ENCODE data around the gene FOXI3. TPM values are rescaled to one million over a fixed set of nuclear protein-coding genes. Genes with fewer than 3 reads are reported as not detected.
A peak's percentile ranks its signal among the peaks of the same experiment; 100 is the strongest.

The FOXI3 gene
- not detected for total RNA-seq

DNA sequence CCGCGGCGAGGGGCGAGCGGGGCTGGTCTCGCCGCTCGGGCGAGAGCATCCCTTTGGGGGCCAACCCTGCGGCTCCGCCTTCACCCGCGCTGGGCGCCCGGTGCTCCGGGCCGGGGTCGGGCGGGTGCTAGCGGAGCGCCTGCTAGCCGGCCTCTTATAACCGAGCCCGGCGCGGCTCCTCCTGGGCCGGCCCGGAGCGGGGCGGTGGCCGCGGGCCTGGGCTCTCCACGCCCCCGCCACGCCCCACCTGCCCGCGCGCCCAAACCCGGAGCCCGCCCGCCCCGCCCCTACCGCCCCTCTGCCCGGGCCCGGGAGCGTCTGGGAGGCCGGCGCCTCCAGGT lies at the start of gene FOXI3:
FOXI3 (minus strand) TSS at position 129 of the 341 bp plus-strand sequence. CDS start 158 bp downstream, outside the sequence.
- Mint-ChIP-seq H3K27ac (no peak within 1 kb of the TSS), H3K36me3 (ENCODE audit: low read depth) (no peaks in the 10 kb centered on the region), H3K4me1 (peaks cover 11% of the 10 kb centered on the region), H3K4me3 (peak within 1 kb of the TSS; percentile 68), H3K27me3 (peaks cover 67% of the 10 kb centered on the region), H3K9me3 (no peaks in the 10 kb centered on the region)
- ChIA-PET CTCF (no interaction called here), POLR2A (no interaction called here)
- DNase-seq: no peak

DNA sequence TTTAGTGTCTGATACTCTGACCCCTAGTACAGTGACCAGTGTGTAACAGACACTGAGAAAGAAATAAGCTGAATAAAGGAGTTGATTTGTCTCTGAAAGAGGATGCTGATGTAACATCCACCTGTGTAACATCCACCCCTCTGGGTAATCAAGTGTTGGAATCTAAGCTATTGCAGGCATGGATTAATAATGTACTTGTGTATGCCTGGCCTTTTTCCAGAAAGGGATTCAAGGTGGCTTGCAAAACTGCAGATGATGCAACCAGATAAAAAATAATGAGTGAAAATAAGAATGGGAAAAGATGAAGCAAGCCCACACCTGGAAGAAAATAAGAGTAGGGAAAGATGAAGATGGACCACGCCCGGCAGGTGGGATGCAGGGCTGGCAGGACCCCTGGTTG lies 48.2 kb upstream of the FOXI3 start:
- H3K4me1 Mint-ChIP-seq: no peaks in the 10 kb centered on the region

DNA sequence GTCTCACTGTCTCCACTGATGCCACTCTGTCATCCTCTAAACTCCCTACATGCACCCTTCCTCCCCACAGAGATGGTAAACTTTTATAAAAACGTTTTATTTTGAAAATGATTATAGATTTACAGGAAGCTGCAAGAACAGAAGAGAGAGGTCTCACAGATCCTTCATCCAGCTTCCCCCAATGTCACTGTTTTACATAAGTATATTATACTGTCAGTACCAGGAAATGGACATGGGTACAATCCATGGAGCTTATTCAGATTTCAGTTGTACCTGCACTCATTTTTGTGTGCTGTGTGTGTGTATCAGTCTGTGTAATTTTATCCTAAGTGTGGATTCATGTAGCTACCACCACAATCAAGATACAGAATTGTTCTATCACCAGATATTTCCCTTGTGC lies 46.7 kb upstream of the FOXI3 start:
- Mint-ChIP-seq H3K4me3 (no peak overlapping the region), H3K9me3 (no peaks in the 10 kb centered on the region), H3K27ac (no peak overlapping the region), H3K27me3 (peaks cover 7% of the 10 kb centered on the region), H3K36me3 (ENCODE audit: low read depth) (no peaks in the 10 kb centered on the region), H3K4me1 (no peaks in the 10 kb centered on the region)
- no peak for DNase-seq
- POLR2A ChIA-PET: no interaction called here
- CTCF ChIA-PET: no interaction called here

More for the DNA sequence above, 48.2 kb upstream of the FOXI3 start:
- ChIA-PET POLR2A (no interaction called here), CTCF (no interaction called here)
- no peaks in the 10 kb centered on the region for H3K9me3 Mint-ChIP-seq
- H3K4me3 Mint-ChIP-seq: no peak overlapping the region
- no peak for DNase-seq
- no peaks in the 10 kb centered on the region for H3K27me3 Mint-ChIP-seq
- no peaks in the 10 kb centered on the region for H3K36me3 Mint-ChIP-seq (ENCODE audit: low read depth)
- no peak overlapping the region for H3K27ac Mint-ChIP-seq

DNA sequence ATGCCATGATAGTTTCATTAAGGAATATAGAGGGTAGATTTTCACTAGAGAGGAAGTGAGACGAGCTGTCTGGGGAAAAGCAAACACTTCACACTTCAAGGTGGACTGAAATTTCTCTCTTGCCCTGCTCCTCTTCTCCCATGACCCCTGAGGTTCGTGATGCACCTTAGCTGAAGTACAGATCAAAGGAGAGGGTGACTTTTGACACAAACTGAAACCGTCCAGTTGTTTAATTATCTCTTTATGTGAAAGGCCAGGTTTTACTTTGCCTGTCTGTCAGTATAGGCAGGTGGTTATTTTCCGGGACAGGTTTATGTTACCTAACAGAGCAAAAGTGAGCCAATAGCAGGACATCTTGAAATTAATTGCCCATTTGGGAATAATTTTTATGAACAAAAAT lies 41.0 kb upstream of the FOXI3 start:
- Mint-ChIP-seq H3K9me3 (no peaks in the 10 kb centered on the region), H3K36me3 (ENCODE audit: low read depth) (no peaks in the 10 kb centered on the region), H3K4me3 (no peak overlapping the region), H3K27ac (no peak overlapping the region), H3K4me1 (no peaks in the 10 kb centered on the region), H3K27me3 (peaks cover 11% of the 10 kb centered on the region)
- no peak for DNase-seq
- ChIA-PET POLR2A (interaction anchor here (0.7 kb wide), 1 partner anchor 155 kb away, joined by 3 read pairs; no protein-coding TSS in a partner anchor), CTCF (interaction anchor here (0.7 kb wide), 1 partner anchor 54 kb away, joined by 3 read pairs; no protein-coding TSS in a partner anchor)

DNA sequence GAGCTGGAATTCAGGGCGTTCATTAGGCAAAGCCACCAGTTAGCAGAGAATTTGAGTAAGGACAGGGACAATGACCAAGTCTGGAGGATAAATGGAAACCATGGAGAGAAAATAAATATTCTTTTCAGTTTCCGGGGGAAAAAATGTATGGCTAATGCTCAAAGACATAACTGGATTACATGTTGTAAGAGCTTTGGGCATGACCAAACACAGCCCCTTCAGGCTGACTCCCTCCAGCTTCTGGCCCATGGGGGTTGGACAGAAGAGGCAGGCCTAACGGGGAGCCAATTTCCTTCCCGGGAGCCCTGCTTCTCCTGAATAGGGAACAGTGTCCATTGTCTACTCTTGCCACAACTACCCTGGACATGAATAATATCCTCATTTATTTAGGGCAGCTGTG lies 39.5 kb upstream of the FOXI3 start:
- Mint-ChIP-seq H3K36me3 (ENCODE audit: low read depth) (no peaks in the 10 kb centered on the region), H3K4me3 (no peak overlapping the region), H3K9me3 (no peaks in the 10 kb centered on the region), H3K27ac (no peak overlapping the region), H3K4me1 (no peaks in the 10 kb centered on the region), H3K27me3 (peaks cover 11% of the 10 kb centered on the region)
- CTCF ChIA-PET: no interaction called here
- DNase-seq: no peak
- POLR2A ChIA-PET: no interaction called here

DNA sequence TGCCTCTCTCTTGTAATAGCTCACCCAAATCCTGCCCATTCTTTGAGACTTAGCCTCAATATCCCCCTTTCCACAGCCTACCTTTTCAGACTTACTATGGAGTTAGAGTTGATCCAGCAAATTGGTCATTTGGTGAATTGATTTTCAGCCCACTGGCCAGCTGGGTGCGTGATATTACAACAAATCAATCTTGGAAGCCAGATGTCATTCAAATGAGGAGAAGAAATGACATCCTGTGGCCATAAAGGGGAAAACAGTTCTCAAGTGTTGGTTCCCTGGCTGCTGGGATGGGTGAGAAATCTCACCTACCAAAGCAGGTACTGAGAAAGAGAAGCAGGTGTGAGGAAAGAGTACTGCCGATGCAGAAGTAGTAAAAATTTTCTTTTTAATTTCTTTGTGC lies 36.7 kb upstream of the FOXI3 start:
- no peaks in the 10 kb centered on the region for H3K4me1 Mint-ChIP-seq
- ChIA-PET CTCF (no interaction called here), POLR2A (interaction anchor here (0.7 kb wide), 1 partner anchor 27 kb away, joined by 3 read pairs; no protein-coding TSS in a partner anchor)
- DNase-seq: no peak
- peaks cover 4% of the 10 kb centered on the region for H3K27me3 Mint-ChIP-seq
- no peak overlapping the region for H3K4me3 Mint-ChIP-seq
- no peaks in the 10 kb centered on the region for H3K9me3 Mint-ChIP-seq
- no peak overlapping the region for H3K27ac Mint-ChIP-seq
- no peaks in the 10 kb centered on the region for H3K36me3 Mint-ChIP-seq (ENCODE audit: low read depth)

DNA sequence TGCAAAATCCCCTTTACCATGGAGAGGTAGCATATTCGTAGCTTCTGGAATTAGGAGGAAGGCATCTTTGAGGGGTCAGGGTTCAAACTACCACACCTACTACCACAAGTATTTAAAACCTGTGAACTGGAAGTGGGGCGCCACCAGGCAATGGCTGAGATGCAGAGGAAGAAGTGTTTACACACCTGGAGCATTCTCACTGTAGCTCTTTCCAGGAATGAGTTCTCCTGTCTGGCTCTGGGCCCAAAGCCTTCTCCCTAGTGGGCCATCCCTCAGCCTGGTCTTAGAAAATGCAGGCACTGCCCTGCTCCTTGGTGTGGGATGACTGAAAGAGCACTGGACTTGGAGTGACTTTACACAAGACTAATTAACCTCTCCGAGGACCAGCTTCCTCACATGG lies 30.7 kb upstream of the FOXI3 start:
- DNase-seq: no peak
- CTCF ChIA-PET: no interaction called here
- H3K9me3 Mint-ChIP-seq: no peaks in the 10 kb centered on the region
- no peak overlapping the region for H3K4me3 Mint-ChIP-seq
- H3K27me3 Mint-ChIP-seq: peaks cover 2% of the 10 kb centered on the region
- no peaks in the 10 kb centered on the region for H3K4me1 Mint-ChIP-seq
- H3K27ac Mint-ChIP-seq: no peak overlapping the region
- POLR2A ChIA-PET: no interaction called here
- H3K36me3 Mint-ChIP-seq (ENCODE audit: low read depth): no peaks in the 10 kb centered on the region

DNA sequence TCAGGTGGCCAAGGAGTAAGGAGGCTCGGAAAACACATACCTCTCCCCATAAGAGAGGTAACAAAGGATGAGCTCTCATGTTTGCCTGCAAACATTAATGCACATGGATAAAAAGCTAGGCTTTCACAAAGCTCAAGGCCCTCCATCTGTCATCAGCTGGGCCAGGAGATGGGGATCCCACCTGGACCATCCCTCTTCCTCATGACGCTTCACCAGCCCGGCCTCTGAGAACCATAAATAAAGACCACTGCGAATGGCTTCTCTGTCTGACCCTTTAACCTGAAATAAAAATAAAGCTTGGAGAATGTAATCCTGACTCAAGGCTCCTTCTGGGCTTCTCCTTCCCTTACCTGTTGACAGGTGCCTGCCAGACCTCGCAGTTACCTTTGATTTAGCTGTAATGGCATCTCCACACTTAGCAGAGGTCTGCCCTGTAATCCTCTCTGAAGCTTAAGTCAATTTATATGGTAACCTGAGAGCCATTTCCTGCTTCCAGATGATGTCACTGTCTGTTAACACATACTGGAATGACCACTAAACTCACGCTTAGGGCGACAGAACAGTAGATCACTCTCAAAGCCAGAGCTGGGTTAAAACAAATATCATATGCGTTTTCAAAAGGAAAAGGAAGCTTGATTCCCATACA lies 29.3 kb upstream of the FOXI3 start:
- no peak overlapping the region for H3K27ac Mint-ChIP-seq
- no peak for DNase-seq
- CTCF ChIA-PET: no interaction called here
- no peaks in the 10 kb centered on the region for H3K36me3 Mint-ChIP-seq (ENCODE audit: low read depth)
- POLR2A ChIA-PET: interaction anchor here (0.6 kb wide), 1 partner anchor 11 kb away, joined by 4 read pairs; no protein-coding TSS in a partner anchor
- no peaks in the 10 kb centered on the region for H3K9me3 Mint-ChIP-seq
- no peak overlapping the region for H3K4me3 Mint-ChIP-seq
- H3K4me1 Mint-ChIP-seq: no peaks in the 10 kb centered on the region
- peaks cover 2% of the 10 kb centered on the region for H3K27me3 Mint-ChIP-seq

DNA sequence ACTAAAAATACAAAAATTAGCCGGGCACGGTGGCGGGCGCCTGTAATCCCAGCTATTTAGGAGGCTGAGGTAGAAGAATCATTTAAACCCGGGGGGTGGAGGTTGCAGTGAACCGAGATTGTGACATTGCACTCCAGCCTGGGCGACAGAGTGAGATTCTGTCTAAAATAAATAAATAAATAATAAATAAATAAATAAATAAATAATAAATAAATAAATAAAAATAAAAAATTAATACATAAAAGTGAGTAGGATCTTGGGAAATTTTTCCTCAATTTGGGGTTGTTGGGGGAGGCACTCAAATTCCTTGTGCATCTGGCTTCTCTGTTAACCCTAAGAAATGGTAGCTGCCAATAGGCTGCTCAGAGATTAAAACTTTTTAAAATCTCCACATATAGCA lies 20.3 kb upstream of the FOXI3 start:
- POLR2A ChIA-PET: no interaction called here
- Mint-ChIP-seq H3K27ac (no peak overlapping the region), H3K4me1 (no peaks in the 10 kb centered on the region), H3K9me3 (no peaks in the 10 kb centered on the region), H3K36me3 (ENCODE audit: low read depth) (no peaks in the 10 kb centered on the region), H3K27me3 (peaks cover 10% of the 10 kb centered on the region), H3K4me3 (no peak overlapping the region)
- CTCF ChIA-PET: no interaction called here
- no peak for DNase-seq

DNA sequence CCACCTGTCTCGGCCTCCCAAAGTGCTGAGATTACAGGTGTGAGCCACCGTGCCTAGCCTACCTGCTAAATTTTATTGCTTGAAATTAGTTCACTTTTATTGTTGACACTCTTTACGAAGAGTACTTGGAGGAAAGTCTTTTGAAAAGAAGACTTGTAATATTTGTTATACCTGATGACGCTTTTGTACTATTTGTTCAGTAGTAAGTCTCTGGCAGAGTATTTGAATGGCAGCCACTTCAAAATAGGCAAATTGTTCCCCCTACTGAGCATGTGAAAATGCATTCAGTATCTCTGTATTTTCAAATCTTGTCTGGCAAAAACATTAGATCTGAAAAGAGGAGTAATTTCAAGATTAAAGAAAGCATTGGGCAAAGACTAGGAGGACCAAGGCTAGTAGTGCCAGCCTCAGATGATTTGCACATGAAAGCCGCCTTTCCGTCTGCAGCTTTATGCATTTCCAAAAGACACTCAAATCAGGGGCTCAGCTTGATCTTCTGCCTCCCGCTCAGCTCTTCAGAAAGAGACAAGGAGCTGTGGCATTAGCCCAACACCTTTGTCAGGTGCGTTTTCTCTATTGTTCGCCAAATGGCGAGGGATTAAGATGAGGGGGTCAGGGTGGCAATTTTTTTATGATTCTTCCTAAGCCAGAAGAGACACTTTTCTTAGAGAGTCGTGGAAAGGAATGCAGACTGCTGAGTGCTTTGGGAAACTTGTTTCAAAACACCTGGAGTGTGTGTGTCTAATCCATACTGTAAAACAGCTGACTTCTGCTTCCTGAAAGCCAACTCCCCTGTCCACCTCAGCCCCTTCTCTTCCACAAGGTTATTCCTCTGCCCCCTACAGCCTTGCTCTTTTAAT lies 18.8 kb upstream of the FOXI3 start:
- Mint-ChIP-seq H3K27me3 (peaks cover 10% of the 10 kb centered on the region), H3K9me3 (no peaks in the 10 kb centered on the region), H3K4me1 (no peaks in the 10 kb centered on the region), H3K27ac (no peak overlapping the region), H3K36me3 (ENCODE audit: low read depth) (no peaks in the 10 kb centered on the region), H3K4me3 (no peak overlapping the region)
- POLR2A ChIA-PET: interaction anchor here (0.6 kb wide), 1 partner anchor 10 kb away, joined by 4 read pairs; no protein-coding TSS in a partner anchor
- no peak for DNase-seq
- CTCF ChIA-PET: no interaction called here

DNA sequence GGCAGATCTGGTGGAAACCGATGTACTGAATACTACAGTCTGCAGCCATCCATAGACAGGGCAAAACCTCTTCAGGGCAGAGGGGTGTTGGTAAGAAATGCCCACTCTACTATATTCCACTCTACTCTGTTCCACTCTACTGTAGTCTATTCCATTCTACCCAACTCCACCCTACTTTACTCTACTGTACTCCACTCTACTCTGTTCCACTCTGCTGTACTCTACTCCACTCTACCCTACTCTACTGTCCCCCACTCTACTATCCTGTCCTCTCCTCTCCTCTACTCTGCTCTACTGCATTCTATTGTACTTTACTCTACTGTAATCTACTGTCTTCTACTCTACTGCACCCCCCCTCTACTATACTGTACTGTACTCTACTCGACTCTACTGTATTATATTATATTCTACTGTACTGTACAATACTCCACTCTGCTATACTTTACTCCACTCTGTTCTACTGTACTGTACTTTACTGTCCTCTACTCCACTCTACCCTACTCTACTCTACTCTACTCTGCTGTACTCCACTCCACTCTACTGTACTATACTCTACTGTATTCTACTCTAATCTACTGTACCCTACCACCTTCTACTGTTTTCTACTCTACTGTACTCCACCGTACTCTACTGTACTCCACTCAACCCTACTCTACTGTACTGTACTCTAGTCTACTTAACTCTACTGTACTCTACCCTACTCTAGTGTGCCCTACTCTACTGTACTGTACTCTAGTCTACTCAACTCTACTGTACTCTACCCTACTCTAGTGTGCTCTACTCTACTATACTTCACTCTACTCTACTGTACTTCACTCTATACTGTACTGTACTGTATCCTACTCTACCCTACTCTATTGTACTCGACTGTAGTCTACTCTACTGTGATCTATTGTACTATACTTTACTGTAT lies 17.0 kb upstream of the FOXI3 start:
- CTCF ChIA-PET: no interaction called here
- no peaks in the 10 kb centered on the region for H3K9me3 Mint-ChIP-seq
- no peaks in the 10 kb centered on the region for H3K4me1 Mint-ChIP-seq
- H3K27ac Mint-ChIP-seq: no peak overlapping the region
- DNase-seq: no peak
- H3K4me3 Mint-ChIP-seq: no peak overlapping the region
- POLR2A ChIA-PET: no interaction called here
- no peaks in the 10 kb centered on the region for H3K36me3 Mint-ChIP-seq (ENCODE audit: low read depth)
- H3K27me3 Mint-ChIP-seq: peaks cover 4% of the 10 kb centered on the region

DNA sequence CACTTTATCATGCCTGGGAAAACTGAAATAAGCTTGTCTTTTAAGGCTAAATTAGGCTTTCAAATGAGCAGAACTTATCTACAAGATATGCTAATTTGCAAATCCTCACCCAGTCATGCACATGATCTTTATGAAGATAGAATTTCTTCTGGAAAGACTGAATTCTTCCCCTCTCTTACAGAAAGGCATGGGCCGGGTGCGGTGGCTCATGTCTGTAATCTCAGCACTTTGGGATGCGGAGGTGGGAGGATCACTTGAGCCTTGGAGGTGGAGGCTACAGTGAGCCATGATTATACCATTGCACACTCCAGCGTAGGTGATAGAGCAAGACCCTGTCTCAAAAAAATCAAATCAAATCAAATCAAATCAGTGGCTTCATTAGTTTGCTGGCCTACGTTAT lies 11.7 kb upstream of the FOXI3 start:
- Mint-ChIP-seq H3K9me3 (no peaks in the 10 kb centered on the region), H3K36me3 (ENCODE audit: low read depth) (no peaks in the 10 kb centered on the region), H3K4me1 (no peaks in the 10 kb centered on the region), H3K4me3 (no peak overlapping the region), H3K27me3 (peaks cover 4% of the 10 kb centered on the region), H3K27ac (no peak overlapping the region)
- ChIA-PET CTCF (no interaction called here), POLR2A (no interaction called here)
- DNase-seq: no peak

DNA sequence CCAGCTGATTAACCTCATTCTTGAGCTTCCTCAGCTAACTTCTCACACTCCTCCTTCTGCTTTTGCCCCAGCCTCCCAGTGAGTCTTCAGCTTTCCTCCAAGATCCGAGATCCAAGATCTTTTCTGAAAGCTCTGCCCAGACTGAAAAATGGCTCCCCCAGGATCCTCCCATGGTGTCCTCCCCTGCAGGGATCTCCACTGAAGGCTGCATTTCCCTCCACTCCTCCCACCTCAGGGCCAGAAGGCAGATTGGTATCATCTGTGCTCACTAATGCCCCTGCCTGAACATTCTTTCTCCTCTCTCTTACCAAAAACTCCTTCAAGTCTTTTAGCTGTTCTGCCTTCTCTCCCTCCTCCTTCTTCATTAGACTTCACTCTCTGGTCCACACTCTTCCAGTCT lies 6.1 kb upstream of the FOXI3 start:
- Mint-ChIP-seq H3K36me3 (ENCODE audit: low read depth) (no peaks in the 10 kb centered on the region), H3K4me1 (peaks cover 2% of the 10 kb centered on the region), H3K9me3 (no peaks in the 10 kb centered on the region), H3K27me3 (peaks cover 21% of the 10 kb centered on the region), H3K27ac (no peak overlapping the region), H3K4me3 (no peak overlapping the region)
- DNase-seq: no peak
- ChIA-PET CTCF (interaction anchor here (0.7 kb wide), 1 partner anchor 509 kb away, joined by 3 read pairs; no protein-coding TSS in a partner anchor), POLR2A (no interaction called here)
